NCI-H2171 treated with DMSO at 0.1 percent for 48 hours (cell line): ENCODE results near the gene SYNE1.

Source experiments
- DNase-seq: peaks from one replicate; lab custom pipeline; 2025; lab: John Stamatoyannopoulos, UW

Gene SYNE1

DNA sequence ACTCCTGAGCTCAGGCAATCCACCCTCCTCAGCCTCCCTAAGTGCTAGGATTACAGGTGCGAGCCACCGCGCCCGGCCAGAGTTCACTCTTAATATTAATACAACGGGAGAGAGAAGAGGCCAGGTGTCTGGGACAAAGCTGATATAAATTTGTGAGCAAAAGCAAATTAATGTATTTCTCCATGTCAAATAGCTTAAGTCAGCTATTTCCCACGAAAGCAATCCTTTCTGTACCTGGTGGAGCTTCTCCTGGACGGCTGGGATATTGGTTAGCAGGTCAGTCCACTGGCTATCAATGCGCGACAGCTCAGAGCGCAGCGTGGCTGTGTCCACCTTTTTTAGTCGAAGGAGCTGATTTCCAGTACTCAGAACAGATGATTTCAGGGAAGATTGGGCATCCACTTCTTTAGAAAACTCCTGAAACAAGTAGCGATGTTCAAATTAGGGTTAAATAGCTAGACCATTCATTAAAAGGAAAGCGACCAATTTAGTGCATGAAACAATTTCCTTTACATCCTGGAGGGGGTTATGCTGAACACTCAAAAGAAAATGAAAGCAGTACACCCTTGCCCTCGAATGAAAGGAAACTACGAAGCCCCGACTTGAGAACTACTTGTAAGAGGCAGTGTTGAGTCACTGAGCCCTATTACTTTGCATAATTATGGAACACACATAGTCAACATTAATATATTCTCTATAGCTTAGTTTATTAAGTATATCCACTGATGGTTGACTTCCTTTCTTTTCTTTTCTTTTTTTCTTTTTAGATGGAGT, 403.4 kb downstream of the SYNE1 start:
- DNase-seq, result no peak

DNA sequence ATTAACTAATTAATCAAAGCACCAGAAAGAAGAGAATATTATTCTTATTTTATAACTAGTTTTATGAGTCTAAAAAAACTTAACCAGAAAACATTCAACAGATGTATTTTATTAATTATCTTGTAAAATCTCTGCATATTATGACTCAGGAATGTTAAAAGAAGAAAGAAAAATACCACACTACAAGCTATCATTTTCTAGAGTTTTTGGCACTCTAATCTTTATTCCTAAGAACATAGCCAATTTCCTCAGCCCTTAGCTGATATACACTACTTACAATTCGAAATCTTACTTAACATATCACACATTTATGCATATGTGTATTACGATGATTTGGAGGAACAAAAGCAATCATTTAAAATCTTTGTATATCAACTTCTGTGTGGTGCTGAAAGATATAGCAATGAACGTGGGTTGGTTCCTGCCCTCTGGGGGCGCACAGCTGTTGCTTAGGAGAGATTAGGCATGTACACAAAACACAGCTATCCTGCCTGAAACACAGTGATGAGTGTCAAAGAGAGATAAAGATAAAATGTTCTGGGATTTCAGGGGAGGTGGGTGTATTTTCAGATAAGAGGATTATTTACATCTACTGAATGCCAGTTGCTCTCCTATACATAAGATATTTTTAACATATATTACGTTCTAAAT, 404.5 kb downstream of the SYNE1 start:
- DNase-seq, result no peak

DNA sequence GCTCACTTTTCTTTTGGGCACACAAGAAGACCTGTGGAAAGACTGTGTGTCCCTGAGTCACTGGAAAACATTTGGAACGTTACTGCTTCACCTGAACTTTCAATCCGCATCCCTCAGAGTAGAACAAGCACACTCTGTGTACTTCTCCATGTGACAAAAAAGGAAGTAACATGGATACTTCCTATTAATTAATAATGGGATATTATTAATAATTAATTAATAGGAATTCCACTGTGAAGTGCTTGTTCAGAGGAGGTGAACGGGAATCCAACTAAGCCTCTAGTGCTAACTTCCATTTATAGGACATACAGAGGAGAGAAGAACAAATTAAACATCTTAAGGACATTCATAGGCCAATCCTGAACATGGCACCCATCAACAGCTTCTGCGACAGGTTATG, 407.8 kb downstream of the SYNE1 start:
- DNase-seq, result no peak

DNA sequence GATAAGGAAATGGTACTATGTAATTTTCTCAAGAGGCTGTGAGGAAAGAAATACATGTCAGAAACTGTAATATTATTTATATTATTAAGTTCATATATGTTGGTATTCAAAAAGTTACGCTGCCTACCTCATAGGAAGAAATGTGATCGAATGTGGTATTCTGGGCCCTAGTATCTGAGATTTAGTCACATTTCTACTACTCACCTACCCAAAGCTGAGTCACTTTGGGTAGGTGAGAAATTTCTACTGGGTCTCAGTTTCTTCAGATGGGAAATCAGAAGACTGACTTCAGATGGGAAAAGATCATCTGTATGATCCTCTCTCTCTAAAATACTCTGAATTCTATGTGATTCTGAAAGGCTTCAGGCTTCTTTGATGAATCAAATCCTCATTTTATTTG, 411.0 kb downstream of the SYNE1 start:
- no peak for DNase-seq

GRCh38 chr6:152225241-152225934, 411.8 kb downstream of the SYNE1 start:
- DNase-seq, result no peak

GRCh38 chr6:152223636-152224035, 413.5 kb downstream of the SYNE1 start:
- DNase-seq, result no peak

DNA sequence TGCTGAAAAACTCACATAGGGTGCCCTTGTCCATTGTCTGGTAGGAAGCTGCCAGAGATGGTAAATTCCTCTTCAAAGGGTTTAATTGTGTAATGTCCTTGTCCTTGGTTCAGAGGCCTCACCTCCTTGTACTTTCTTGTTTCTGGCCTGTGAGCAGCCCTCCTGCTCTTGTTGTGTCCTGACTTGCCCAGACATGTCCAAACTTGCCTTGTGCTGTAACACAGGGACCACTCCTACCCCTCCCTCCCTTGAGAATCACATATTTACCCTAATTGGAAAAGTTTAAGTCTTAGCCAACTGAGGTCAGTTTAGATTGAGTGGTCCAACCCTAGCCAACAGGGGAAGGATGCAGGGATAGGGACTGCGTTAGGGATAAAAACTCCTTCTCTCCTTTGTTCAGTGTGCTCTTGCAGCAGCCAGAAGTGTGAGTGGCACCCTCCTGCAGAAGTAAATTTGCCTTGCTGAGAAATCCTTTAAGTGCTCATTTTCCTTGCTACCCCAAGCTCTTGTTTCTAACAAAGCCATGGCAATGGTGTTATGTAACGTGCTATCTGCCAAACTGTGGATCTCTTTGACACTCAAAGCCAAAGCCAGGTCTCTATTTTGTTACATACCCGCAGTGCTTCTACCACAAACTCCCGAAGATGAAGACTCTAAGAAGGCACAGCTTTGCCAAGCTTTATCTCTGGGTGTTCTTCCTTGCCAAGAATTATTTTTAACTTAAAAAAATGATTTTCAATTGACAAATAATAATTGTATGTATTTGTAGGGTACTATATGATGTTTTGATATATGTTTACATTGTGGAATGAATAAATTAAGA, 415.1 kb downstream of the SYNE1 start:
- no peak for DNase-seq

GRCh38 chr6:152220786-152221185, 416.4 kb downstream of the SYNE1 start:
- no peak for DNase-seq

- no peak for DNase-seq
These were observed 418.3 kb downstream of the SYNE1 start for GRCh38 chr6:152218887-152219286.

GRCh38 chr6:152212437-152212836, 424.7 kb downstream of the SYNE1 start:
- no peak for DNase-seq

GRCh38 chr6:152209211-152209610, 428.0 kb downstream of the SYNE1 start:
- DNase-seq, result no peak

DNA sequence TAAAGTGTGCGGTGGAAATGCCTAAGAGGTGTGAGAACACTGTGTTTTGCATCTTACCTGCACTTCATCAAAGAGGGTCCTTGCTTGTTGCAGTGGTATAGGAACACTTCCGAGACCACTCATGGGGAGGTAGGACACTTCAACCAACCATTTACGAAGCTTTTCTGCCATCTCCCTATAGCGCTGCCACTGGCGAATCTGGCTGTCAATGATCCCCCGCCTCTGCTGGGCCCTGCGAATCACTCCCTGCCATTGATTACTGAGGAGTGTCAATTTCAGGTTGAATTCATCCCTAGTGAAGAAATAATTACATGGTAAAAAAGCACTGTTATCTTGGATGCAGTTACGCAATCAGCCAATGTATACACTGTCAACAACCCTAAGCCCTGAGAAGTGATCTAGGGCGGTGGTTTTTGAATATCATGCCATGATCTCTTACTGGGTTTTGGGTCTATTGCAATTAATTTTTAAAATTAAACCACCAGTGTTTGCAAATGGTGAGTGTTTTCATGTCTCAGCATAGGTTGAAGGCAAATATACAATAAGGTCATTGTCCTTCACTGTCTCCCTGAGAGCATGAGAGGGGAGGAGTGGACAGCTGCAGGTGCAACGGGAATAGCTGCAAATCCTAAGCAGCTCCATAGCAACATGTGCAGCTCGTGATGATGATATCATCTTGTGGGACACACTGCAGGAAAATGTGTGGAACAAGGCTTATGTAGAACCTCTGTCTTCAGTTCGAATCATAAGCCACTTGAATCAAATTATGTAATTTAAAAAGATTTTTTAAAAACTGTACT, 429.0 kb downstream of the SYNE1 start:
- no peak for DNase-seq

DNA sequence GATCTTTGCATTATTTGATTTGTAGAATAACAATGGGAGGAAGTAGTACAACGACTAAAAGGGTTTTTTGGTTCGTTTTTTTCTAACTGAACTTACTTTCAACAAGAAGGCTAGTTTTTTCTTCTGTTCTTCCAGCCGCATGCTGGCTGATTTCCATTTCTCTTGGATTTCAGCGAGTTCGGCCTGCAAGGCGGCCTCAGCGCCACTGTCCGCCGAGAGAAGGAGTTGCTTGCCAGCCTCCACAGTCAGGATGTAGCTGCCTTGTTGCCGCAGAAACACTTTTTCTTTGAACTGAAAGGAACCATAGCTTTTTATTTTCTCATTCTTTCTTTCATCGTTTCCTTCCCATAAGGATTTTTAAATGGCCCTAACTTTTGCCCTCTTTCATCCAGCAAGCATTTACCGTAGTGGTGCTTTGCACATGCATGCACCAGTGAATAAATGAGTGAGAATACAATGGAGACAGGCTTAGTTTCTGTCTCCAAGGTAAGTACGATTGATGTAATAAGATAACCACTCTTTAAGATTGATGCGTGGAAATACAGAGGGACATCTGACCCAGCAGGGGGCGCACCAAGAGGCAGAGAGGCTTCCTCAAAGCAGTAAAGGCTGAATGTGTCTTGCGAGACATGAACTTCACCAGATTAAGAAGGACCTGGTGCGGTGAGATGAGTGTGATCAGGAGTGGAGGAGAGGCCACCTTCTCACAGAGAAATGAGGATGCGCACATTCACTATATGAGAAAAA, 430.9 kb downstream of the SYNE1 start:
- no peak for DNase-seq

DNA sequence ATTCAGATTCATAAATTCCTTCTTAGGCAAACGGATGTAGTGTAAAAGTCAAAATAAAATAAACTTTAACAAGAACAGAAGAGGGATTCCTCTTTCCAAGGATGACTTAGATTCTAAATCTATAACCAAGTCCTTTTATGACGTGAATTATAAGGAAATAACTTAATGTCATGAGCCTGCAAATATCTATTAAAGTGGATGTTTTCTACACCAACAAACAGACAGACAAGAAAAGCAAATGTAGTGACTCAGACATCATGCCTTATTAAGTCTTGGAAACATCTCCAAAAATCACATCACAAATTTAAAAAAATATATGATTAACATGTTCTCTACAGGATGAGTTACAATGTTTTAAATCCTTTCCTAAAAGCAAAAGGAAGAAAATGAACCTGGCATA, 432.6 kb downstream of the SYNE1 start:
- DNase-seq, result no peak

DNA sequence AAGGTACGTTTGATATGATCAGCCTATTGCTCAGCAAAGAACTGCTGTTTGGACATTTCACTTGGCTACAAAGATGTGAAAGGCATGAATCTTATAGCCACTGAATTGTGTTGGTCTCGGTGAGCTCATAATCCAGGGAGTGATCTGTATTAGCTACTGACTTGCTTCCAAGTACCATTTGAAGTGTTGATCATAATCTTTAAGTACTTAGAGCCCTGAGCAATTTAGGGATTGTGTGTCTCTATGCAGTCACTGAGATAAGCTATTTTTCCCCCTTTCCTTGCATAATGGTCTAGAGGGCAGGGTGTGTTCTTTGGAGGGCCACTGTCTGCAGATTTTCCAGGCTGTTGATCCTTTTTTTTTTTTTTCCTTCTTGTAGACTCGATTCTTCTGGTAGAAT, 436.0 kb downstream of the SYNE1 start:
- no peak for DNase-seq

- DNase-seq, result no peak
These were observed 441.3 kb downstream of the SYNE1 start for GRCh38 chr6:152195896-152196295.

GRCh38 chr6:152189736-152190135, 447.4 kb downstream of the SYNE1 start:
- DNase-seq, result no peak

DNA sequence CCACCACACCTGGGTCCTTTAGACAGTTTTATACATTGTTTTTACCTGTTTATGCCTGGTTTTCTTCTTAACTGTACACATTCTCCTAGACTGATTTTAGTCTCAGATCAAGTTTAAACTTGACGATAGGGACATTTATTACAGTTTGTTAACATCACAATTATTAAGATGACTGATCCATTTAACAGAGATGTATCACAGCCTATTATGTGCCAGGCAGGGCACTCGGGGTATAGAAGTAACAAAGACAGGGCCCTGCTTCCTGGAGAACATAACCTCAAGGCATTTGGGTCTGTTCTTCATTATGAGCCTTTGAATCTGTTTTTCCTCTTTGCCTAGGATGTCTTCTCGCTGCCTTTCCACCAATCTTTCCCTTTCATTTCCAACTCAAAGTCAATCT, 449.2 kb downstream of the SYNE1 start:
- DNase-seq, result no peak

GRCh38 chr6:152186840-152187239, 450.3 kb downstream of the SYNE1 start:
- DNase-seq, result no peak

GRCh38 chr6:152184917-152185574, 452.1 kb downstream of the SYNE1 start:
- no peak for DNase-seq
